ENCODE measurements around the gene C6orf136.
"Not testable (repeated sequence)": the region's sequence is repeated elsewhere in the genome, so short reads cannot be mapped to it uniquely, and the experiment has no call there.

The C6orf136 gene

DNA sequence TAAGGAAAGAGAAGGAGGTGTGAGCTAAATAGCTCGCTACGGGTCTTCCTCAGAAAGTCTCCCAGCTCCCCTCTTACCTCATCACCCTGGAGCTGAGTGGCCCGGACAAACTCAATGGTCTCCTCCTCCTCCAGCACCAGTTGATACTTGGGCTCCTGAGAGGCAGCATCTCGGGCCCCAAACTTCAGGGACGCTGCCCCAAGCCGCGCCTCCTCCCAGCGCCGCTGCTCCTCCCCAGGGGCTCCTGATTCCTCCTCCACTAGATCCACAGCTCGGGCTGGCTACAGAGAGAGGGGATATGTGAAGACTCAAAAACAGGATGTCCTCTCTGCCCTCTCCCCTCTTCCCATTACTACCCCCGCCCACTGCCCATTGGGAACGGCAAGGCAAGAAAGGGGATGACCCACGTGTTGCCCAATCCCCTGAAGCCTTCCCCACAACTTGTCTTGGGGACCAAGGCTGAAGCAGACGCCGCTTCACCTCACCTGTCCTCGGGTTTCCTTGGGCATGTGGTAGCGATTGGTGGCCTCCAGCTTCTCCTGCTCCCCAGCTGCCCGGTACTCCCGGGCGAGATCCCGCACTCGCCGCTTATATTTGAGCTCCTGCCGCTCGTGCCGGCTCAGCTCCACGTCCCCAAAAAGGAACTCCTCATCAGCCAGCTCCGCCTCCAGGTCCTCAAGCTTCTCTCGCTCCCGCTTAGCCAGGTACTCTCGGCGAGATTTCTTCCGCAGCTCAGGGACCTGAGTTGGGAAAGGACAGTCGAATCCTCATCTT is 18.2 kb downstream of the C6orf136 start:
- no peak overlapping the region for H2AFZ ChIP-seq (ENCODE audit: low read depth, low read length)
- H3K36me3 ChIP-seq (replicated peaks; ENCODE audit: low read depth, low read length), result peaks cover 8% of the 10 kb centered on the region
- H3K27me3 ChIP-seq (ENCODE audit: low read depth, low read length), result no peaks in the 10 kb centered on the region
- no peak overlapping the region for H3K4me2 ChIP-seq (ENCODE audit: low read length)
- no peaks in the 10 kb centered on the region for H3K4me1 ChIP-seq (ENCODE audit: low read length)
- H3K27ac ChIP-seq (ENCODE audit: low read length), result no peak overlapping the region
- no peak for TF ChIP-seq EZH2phosphoT487 (IDR thresholded peaks at IDR 0.05; ENCODE audit: low read depth)
- TF ChIP-seq, protein P1, sequence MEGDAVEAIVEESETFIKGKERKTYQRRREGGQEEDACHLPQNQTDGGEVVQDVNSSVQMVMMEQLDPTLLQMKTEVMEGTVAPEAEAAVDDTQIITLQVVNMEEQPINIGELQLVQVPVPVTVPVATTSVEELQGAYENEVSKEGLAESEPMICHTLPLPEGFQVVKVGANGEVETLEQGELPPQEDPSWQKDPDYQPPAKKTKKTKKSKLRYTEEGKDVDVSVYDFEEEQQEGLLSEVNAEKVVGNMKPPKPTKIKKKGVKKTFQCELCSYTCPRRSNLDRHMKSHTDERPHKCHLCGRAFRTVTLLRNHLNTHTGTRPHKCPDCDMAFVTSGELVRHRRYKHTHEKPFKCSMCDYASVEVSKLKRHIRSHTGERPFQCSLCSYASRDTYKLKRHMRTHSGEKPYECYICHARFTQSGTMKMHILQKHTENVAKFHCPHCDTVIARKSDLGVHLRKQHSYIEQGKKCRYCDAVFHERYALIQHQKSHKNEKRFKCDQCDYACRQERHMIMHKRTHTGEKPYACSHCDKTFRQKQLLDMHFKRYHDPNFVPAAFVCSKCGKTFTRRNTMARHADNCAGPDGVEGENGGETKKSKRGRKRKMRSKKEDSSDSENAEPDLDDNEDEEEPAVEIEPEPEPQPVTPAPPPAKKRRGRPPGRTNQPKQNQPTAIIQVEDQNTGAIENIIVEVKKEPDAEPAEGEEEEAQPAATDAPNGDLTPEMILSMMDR (IDR thresholded peaks at IDR 0.05; ENCODE audit: low read depth, low read length), result no peak
- H3K79me2 ChIP-seq (ENCODE audit: low read length), result no peaks in the 10 kb centered on the region
- no peaks in the 10 kb centered on the region for H4K20me1 ChIP-seq (ENCODE audit: insufficient read depth, low read length)
- H3K4me3 ChIP-seq (ENCODE audit: low read length), result no peak overlapping the region
- no peaks in the 10 kb centered on the region for H3K9me3 ChIP-seq (ENCODE audit: insufficient read depth, low read length)
- H3K9ac ChIP-seq (ENCODE audit: low read length), result no peak overlapping the region

DNA sequence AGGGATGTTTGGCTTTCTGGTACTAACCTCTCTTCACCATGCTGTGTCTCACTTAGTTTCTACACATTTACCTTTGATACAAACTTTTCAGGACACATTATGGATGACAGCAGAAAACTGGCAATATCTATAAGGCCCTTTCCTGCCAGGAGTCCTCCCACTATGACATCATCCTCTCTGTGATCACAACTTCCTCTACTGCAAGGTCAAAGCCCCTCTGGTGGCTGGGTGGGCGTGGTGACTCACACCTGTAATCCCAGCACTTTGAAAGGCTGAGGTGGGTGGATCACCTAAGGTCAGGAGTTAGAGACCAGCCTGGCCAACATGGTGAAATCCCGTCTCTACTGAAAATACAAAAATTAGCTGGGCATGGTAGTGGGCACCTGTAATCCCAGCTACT is 19.4 kb downstream of the C6orf136 start:
- H3K9ac ChIP-seq (ENCODE audit: low read length); H3K4me2 ChIP-seq (ENCODE audit: low read length); H3K4me1 ChIP-seq (ENCODE audit: low read length); H4K20me1 ChIP-seq (ENCODE audit: insufficient read depth, low read length); H3K4me3 ChIP-seq (ENCODE audit: low read length); H3K36me3 ChIP-seq (replicated peaks; ENCODE audit: low read depth, low read length); H3K9me3 ChIP-seq (ENCODE audit: insufficient read depth, low read length); H3K27me3 ChIP-seq (ENCODE audit: low read depth, low read length); H3K27ac ChIP-seq (ENCODE audit: low read length); H3K79me2 ChIP-seq (ENCODE audit: low read length); H2AFZ ChIP-seq (ENCODE audit: low read depth, low read length): not testable (repeated sequence)

DNA sequence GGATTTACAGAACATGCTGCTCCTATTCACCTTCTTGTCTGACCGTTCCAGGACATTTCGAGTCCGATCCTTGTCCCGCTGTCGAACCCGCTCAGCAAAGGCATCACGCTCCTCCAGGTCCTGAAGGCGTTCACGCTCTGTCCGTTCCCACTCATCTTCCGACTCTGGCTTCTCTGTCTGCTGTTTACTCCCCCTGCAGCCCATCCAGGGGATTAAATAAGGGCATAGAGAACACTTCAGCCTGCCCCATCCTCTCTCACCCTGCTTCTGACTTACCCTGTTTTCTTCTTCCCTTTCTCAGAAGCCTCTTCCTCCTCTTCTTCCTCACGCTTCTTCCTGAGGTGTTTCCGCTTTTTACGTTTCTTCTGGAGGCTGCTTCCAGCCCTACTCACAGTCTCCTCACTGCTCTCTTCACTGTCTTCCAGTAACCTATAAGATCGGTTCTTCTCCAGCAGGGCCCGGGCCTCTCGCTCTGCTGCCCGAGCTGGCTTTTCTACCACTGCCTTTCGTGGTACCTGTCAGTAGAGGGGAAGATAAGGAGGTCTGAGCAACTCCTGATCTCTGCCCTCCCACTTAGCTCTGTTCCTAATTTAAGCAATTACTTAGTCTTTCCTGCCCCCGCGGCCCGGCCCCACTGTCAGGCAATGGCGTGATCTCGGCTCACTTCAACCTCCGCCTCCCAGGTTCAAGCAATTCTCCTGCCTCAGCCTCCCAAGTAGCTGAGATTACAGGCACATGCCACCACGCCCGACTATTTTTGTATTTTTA is 24.0 kb downstream of the C6orf136 start:
- H3K27ac ChIP-seq (ENCODE audit: low read length), result no peak overlapping the region
- no peak for TF ChIP-seq EZH2phosphoT487 (IDR thresholded peaks at IDR 0.05; ENCODE audit: low read depth)
- TF ChIP-seq, protein P1 (IDR thresholded peaks at IDR 0.05; ENCODE audit: low read depth, low read length), result no peak
- 0 out of 2 replicates have a peak, but pooled peaks cover 3% of the 10 kb centered on the region for H3K4me1 ChIP-seq (ENCODE audit: low read length)
- H4K20me1 ChIP-seq (ENCODE audit: insufficient read depth, low read length), result no peaks in the 10 kb centered on the region
- H3K79me2 ChIP-seq (ENCODE audit: low read length), result peaks cover 14% of the 10 kb centered on the region
- no peak overlapping the region for H3K9ac ChIP-seq (ENCODE audit: low read length)
- no peak overlapping the region for H3K4me3 ChIP-seq (ENCODE audit: low read length)
- H3K36me3 ChIP-seq (replicated peaks; ENCODE audit: low read depth, low read length), result peaks cover 2% of the 10 kb centered on the region
- no peaks in the 10 kb centered on the region for H3K9me3 ChIP-seq (ENCODE audit: insufficient read depth, low read length)
- no peaks in the 10 kb centered on the region for H3K27me3 ChIP-seq (ENCODE audit: low read depth, low read length)
- no peak overlapping the region for H3K4me2 ChIP-seq (ENCODE audit: low read length)
- no peak overlapping the region for H2AFZ ChIP-seq (ENCODE audit: low read depth, low read length)

DNA sequence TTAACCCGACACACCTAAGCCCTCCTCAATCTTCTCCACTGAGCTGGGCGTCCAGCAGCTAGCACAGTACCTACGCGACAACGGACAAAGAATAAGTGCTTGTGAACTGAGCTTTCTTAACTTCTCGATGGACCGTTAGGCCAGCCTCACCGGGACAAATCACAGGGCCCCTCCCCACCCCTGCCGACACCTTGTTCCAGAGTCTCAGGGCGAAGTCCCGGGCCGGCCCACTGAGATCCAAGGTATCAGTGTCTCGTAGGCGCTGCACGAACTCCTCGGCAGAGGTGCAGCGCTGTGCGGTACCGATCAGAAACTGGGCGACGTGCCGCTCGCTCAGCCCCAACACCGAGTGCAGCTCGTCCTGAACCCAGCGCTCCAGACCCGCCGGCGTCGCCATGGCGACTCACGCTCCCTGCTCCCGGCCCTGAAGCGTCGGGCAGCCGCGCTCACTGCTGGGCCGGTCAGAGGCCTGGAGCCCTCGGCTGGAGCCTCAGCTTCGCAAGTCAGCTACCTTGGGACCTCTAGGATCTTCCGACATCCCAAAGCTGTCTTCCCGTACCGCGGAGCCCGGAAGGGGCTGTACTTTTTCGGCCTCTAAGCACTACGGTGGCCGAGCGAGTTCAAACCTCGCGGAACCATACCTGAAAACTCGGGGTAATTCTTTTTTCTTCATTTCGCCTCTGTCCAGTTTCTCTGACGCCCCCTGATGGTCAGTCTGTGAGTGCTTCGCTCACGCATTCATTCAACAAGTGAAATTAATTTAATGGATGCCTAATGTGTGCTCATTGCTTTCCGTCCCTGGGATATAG is 25.7 kb downstream of the C6orf136 start, which contains the start of gene DHX16:
Gene DHX16 (minus strand): TSS at position 562 of the 809 bp plus-strand sequence. CDS start 165 bp downstream, at position 397.
- no peaks in the 10 kb centered on the region for H3K9me3 ChIP-seq (ENCODE audit: insufficient read depth, low read length)
- H3K36me3 ChIP-seq (replicated peaks; ENCODE audit: low read depth, low read length), result peaks cover 7% of the 10 kb centered on the region
- peak within 1 kb of the TSS; percentile 65 for H3K9ac ChIP-seq (ENCODE audit: low read length)
- no peaks in the 10 kb centered on the region for H4K20me1 ChIP-seq (ENCODE audit: insufficient read depth, low read length)
- peak within 1 kb of the TSS; percentile 94 for H3K4me3 ChIP-seq (ENCODE audit: low read length)
- peaks cover 14% of the 10 kb centered on the region for H3K79me2 ChIP-seq (ENCODE audit: low read length)
- H2AFZ ChIP-seq (ENCODE audit: low read depth, low read length), result peak within 1 kb of the TSS; percentile 60
- TF ChIP-seq, protein P1 (IDR thresholded peaks at IDR 0.05; ENCODE audit: low read depth, low read length), result peak; percentile 69
- no peak for TF ChIP-seq EZH2phosphoT487 (IDR thresholded peaks at IDR 0.05; ENCODE audit: low read depth)
- H3K4me1 ChIP-seq (ENCODE audit: low read length), result 0 out of 2 replicates have a peak, but pooled peaks cover 3% of the 10 kb centered on the region
- peak within 1 kb of the TSS; percentile 69 for H3K4me2 ChIP-seq (ENCODE audit: low read length)
- H3K27me3 ChIP-seq (ENCODE audit: low read depth, low read length), result no peaks in the 10 kb centered on the region
- H3K27ac ChIP-seq (ENCODE audit: low read length), result no peak within 1 kb of the TSS

All from OCI-LY3 (cell line).